ENCODE results near the gene MAP3K3.
A peak's percentile ranks its signal among the peaks of the same experiment; 100 is the strongest.

GRCh38 chr17:63634163-63634562 is 11.9 kb downstream of the MAP3K3 start:
- TF ChIP-seq CTCF (IDR thresholded peaks at IDR 0.05; ENCODE audit: extremely low read depth in 1 of 2, insufficient read depth in 1 of 2, low read depth in 1 of 2, low read length in 2 of 2) (no peak), GATA2 (IDR thresholded peaks at IDR 0.05; ENCODE audit: insufficient read depth, insufficient read length, low read depth, low read length) (no peak), FOS (IDR thresholded peaks at IDR 0.05; ENCODE audit: borderline replicate concordance, insufficient read depth, low read length) (peak; percentile 46), EZH2 (IDR thresholded peaks at IDR 0.05; ENCODE audit: borderline replicate concordance, low read depth, low read length, severe bottlenecking) (no peak), POLR2A (IDR thresholded peaks at IDR 0.05; ENCODE audit: low read depth, low read length) (no peak), POLR2AphosphoS5 (IDR thresholded peaks at IDR 0.05; ENCODE audit: insufficient read depth, low read depth, low read length) (no peak)
